Fibroblast of lung (primary cell): ENCODE data around the gene CEP63.

ENCODE experiments used
- CTCF ChIP-seq, 2 donors: IDR thresholded peaks in 1 of 2; conservative IDR thresholded peaks in 1 of 2; 1 replicate in 1 of 2; 2 replicates in 1 of 2; pipeline ENCODE4 v1.5.1; 2011 to 2012; ENCODE audit warnings: low read length in 2 of 2, control low read depth in 1 of 2, inconsistent platforms in 1 of 2, low read depth in 1 of 2, mild to moderate bottlenecking in 1 of 2
- EZH2 ChIP-seq: IDR thresholded peaks from 2 replicates; pipeline ENCODE4 v1.5.1; 2012; ENCODE audit warnings: low read length, control low read depth, mild to moderate bottlenecking; ENCODE audit errors: missing control alignments

DNA sequence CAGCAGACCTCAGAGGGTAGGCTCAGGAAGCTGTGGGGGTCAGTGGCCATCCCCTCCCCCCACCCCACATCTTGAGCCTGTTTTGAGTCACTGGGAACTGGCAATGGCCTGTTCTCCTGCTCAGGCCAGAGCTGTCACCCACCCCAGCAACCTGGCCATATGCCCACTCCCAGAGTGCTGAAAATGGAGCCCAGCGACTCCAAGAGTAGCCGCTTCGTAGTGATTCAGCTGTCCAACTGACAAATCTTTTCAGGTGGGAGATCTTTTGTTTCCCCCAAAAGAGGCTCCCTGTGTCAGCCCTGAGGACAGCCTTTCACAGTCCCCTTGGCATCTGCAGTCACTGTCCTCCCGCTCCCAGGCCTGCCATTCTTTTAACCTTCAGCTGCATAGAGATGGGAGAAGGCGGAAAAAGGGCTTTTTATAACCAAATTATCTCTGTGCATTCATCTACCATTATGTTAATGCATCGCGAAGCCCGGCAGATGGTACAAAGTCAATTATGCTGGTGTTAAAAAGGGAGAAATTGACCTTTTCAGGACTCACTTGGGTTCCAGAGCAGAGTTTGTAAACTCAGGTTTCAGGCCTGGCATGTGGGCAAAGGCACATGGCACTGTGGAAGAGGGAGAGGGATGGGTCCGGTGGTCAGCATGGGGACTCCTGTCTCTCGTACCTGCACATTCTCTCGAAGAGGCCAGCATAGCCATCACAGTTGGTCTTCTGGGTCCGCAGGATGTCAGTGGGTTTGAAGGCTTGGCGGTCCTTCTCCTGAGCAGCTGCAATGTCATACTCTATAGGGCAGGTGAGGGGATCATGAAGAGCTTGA, 132.8 kb downstream of the CEP63 start:
- TF ChIP-seq CTCF (conservative IDR thresholded peaks at IDR 0.05 in 1 of 2, IDR thresholded peaks at IDR 0.05 in 1 of 2; ENCODE audit: low read depth in 1 of 2, low read length in 2 of 2), result no peak
- TF ChIP-seq EZH2, result no peak
